GM21515 (cell line): ENCODE measurements around the gene ATE1.
"Not testable (repeated sequence)": the region's sequence is repeated elsewhere in the genome, so short reads cannot be mapped to it uniquely, and the experiment has no call there.

Experiments
- ATAC-seq: cut with Tn5 transposase; IDR thresholded peaks from one replicate; pipeline ENCODE4 v1.9.1; 2021; ENCODE audit not compliant: unreplicated experiment

ATE1 gene

GRCh38 chr10:121834757-121835156 lies 93.1 kb downstream of the ATE1 start:
- no peak for ATAC-seq

GRCh38 chr10:121833387-121833786 lies 94.4 kb downstream of the ATE1 start:
- ATAC-seq, result no peak

GRCh38 chr10:121832647-121833046 lies 95.2 kb downstream of the ATE1 start:
- ATAC-seq, result no peak

GRCh38 chr10:121831777-121832176 lies 96.1 kb downstream of the ATE1 start:
- ATAC-seq, result no peak

- no peak for ATAC-seq
These were observed 96.6 kb downstream of the ATE1 start for GRCh38 chr10:121831237-121831636.

DNA sequence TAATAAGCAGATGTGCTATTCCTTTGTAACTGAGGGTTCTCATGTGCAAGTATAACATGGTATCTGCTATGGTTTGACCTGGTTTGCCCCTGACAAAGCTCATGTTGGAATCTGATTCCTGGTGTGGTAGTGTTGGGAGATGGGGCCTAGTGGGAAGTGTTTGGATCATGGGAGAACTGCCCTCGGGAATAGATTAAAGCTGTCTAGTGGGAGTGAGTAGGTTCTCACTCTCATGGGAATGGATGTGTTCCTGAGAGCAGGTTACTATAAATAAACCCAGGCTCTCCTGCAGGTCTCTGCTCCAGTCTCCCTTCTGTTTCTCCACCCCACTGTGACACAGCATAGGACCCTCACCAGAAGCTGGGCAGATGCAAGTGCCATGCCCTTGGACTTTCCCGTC lies 97.7 kb downstream of the ATE1 start:
- no peak for ATAC-seq

DNA sequence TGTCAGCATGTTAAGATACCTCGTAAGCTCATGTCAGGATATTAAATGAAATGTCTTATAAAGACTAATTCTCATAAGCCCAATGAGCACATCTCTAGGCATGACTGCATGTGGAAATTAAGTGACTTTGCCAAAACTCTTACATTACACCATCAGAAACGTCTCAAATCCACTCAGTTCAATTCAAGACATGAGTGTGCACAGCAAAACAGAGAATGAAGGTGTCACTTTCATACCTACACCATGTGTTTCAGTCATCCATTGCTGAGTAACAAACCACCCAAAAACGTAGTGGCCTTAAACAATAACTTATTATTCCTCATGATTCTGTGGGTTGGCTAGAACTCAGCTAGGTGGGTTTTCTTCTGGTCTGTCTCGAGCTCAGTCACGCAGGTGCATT lies 99.8 kb downstream of the ATE1 start:
- no peak for ATAC-seq

- ATAC-seq, result not testable (repeated sequence)
These were observed 101.1 kb downstream of the ATE1 start for GRCh38 chr10:121826773-121827172.

GRCh38 chr10:121823993-121824463 lies 103.8 kb downstream of the ATE1 start:
- ATAC-seq, result no peak

DNA sequence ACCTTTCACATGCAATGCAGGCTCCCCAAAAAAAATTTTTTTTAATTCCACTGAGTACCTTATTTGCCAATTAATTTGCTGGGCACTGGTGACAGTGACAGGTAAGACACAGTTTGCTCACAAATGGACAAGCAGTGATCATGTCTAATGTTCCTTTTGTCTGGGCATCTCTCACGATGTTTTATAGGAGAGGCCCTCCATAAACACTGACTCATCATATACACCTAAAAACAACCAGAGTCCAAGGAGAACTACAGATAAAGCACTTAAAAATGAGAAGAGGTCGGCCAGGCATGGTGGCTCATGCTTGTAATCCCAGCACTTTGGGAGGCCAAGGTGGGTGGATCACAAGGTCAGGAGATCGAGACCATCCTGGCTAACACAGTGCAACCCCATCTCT lies 105.1 kb downstream of the ATE1 start:
- ATAC-seq, result no peak

DNA sequence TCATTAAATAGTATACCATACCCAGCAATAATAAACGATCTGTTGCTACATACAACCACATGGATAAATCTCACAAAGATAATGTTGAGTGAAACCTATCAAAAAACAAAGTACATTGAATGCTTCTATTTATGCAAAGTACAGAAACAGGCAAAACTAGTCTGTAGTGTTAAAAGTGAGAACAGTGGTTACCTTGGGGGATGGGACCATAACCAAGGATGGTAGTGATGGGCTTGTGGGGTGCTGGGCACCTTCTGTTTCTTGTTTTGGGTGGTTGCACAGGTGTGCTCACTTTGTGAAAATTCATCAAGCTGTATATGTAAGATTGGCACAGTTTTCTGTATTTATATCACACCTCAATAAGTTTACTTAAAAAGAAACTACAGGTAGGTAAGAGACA lies 105.7 kb downstream of the ATE1 start:
- ATAC-seq, result no peak

DNA sequence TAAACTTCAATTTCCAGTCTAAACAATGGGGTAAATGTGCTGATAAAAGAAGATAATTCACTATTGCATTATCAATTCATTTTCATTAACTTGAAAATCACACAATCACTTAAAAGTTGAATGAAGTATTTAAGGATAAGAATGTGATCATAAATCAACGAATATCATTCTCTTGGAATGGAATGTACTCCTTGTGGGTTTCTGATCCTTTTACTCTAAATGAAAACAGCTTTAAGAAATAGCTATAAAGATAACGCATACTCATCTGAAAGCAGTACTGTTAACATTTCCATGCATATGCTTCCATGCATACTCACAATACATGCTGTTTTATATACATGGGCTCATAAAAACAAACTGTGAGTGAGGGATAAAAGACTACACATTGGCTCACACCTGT lies 108.8 kb downstream of the ATE1 start:
- no peak for ATAC-seq

DNA sequence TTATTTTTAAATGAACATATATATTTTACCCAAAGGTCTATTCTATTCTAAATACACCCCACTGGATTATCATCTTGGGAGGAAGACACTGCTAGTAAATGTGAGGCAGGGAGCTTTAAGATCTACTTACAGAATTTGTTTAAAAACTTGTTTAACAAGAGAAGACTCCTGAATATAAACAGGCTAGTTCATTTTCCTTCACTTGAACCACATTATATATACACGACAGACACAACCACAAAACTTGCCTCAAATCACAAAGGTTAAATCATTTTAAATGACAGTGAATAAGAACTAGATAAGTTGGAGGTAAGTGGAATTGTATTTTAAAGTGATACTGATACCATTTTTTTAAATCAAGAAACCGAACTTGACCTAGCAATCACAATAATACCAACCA lies 109.2 kb downstream of the ATE1 start:
- ATAC-seq, result no peak

DNA sequence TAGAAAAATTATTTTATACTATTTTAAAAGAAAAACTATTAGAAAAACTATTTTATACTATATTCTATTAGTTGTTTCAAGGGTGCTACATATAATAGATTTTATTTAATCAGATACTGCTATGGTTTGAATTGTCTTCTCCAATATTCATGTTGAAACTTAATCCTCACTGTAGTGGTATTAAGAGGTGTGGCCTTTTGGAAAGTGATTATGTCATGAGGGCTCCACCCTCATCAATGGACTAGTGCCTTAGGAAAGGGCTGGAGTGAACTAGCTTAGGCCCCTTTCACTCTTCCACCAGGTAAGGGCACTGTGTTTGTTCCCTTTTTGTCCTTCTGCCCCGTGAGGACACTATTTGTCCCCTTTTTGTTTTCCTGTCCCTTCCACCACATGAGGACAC lies 111.6 kb downstream of the ATE1 start:
- ATAC-seq, result no peak

GRCh38 chr10:121813857-121814256 lies 114.0 kb downstream of the ATE1 start:
- no peak for ATAC-seq

GRCh38 chr10:121813211-121813815 lies 114.5 kb downstream of the ATE1 start:
- no peak for ATAC-seq

GRCh38 chr10:121812031-121812430 lies 115.8 kb downstream of the ATE1 start:
- ATAC-seq, result no peak

DNA sequence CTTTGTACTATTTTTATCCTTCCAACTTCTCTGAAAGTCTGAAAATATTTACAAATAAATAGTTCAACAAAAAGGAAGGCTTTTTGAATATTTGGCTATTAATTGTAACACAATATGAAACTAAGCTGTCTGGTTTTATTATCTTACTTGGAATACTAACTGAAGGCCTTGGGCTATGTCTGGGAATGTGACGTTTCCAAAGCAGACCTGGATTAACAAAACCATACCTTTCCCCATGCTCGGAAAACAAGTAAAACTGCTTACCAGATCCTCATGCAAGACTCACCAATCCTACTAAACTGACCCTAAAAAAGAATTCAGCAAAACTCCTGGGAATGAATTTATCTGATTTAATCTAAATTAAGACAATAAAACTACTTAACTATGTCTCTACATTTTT lies 116.4 kb downstream of the ATE1 start:
- ATAC-seq, result no peak

GRCh38 chr10:121808835-121809234 lies 119.0 kb downstream of the ATE1 start:
- no peak for ATAC-seq

DNA sequence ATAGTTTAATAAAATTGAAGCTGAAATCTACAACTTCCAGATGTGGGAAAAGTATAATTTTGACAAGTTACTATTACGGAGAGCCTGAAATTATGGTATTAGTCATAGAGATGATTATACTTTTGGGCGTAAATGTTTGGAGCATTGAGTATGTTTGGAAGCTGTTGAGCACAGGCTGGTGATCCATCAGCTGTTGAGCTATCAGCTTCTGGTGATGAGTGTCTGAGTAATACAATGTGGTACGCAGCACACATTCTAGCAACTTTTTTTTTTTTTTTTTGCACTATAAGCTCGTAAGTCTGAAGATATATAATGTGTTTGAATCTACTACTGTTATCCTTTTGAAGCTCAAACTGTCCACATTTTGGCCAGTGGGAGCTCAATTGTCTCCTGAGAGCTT lies 123.4 kb downstream of the ATE1 start:
- no peak for ATAC-seq

GRCh38 chr10:121803611-121804010 lies 124.2 kb downstream of the ATE1 start:
- ATAC-seq, result no peak

GRCh38 chr10:121800831-121801230 lies 127.0 kb downstream of the ATE1 start:
- ATAC-seq, result no peak

GRCh38 chr10:121800146-121800545 lies 127.7 kb downstream of the ATE1 start:
- no peak for ATAC-seq
